ENCODE measurements around the gene CD300C. TPM values are rescaled to one million over a fixed set of nuclear protein-coding genes. Genes with fewer than 3 reads are reported as not detected.

CD300C gene
- total and polyA plus RNA-seq, 2 experiments from 2014 or later = 0.76 to 1.4 TPM

GRCh38 chr17:74544991-74545842 is 698 bp downstream of the CD300C start:
- TF ChIP-seq EZH2phosphoT487 (IDR thresholded peaks at IDR 0.05; ENCODE audit: insufficient read depth, low read depth) (no peak), EZH2 (IDR thresholded peaks at IDR 0.05; ENCODE audit: insufficient read depth, poor library complexity, severe bottlenecking) (no peak)
- Histone ChIP-seq H3K4me1 (ENCODE audit: insufficient read depth) (no peaks in the 10 kb centered on the region), H3K4me2 (ENCODE audit: unreplicated experiment) (no peak overlapping the region), H3K36me3 (ENCODE audit: low read depth) (no peaks in the 10 kb centered on the region), H3K9me3 (ENCODE audit: low read depth) (no peaks in the 10 kb centered on the region), H3K27me3 (replicated peaks; ENCODE audit: insufficient read depth) (no peaks in the 10 kb centered on the region), H3K27ac (no peak overlapping the region), H3K4me3 (no peak overlapping the region), H3K9me2 (ENCODE audit: insufficient read depth) (no peaks in the 10 kb centered on the region), H3F3A (ENCODE audit: insufficient read depth) (no peaks in the 10 kb centered on the region), H2AFZ (peak overlapping the region; percentile 50), H3K79me2 (ENCODE audit: insufficient read depth) (no peaks in the 10 kb centered on the region), H3K9ac (no peak overlapping the region), H4K20me1 (ENCODE audit: insufficient read depth) (no peaks in the 10 kb centered on the region)
- in situ Hi-C loops (cut with MboI) = no loop called here
- 68 to 72% methylated on average over 13 to 16 of the region's 16 CpGs for WGBS, 2 experiments (ENCODE audit: low coverage in 1 of 2, low lambda C conversion rate in 2 of 2, missing lambda C conversion rate in 2 of 2)
- no peak for DNase-seq

- H3F3A ChIP-seq (ENCODE audit: insufficient read depth) = no peaks in the 10 kb centered on the region
- H4K20me1 ChIP-seq (ENCODE audit: insufficient read depth) = no peaks in the 10 kb centered on the region
- H3K4me3 ChIP-seq = no peak overlapping the region
- no peak for DNase-seq
- H3K9me3 ChIP-seq (ENCODE audit: low read depth) = no peaks in the 10 kb centered on the region
- TF ChIP-seq EZH2phosphoT487 (IDR thresholded peaks at IDR 0.05; ENCODE audit: insufficient read depth, low read depth) (no peak), EZH2 (IDR thresholded peaks at IDR 0.05; ENCODE audit: insufficient read depth, poor library complexity, severe bottlenecking) (no peak)
- no peak overlapping the region for H3K27ac ChIP-seq
- H2AFZ ChIP-seq = no peak overlapping the region
- no peak overlapping the region for H3K9ac ChIP-seq
- H3K27me3 ChIP-seq (replicated peaks; ENCODE audit: insufficient read depth) = no peaks in the 10 kb centered on the region
- H3K9me2 ChIP-seq (ENCODE audit: insufficient read depth) = no peaks in the 10 kb centered on the region
- H3K36me3 ChIP-seq (ENCODE audit: low read depth) = no peaks in the 10 kb centered on the region
- in situ Hi-C loops (cut with MboI) = no loop called here
- no peaks in the 10 kb centered on the region for H3K79me2 ChIP-seq (ENCODE audit: insufficient read depth)
- no peaks in the 10 kb centered on the region for H3K4me1 ChIP-seq (ENCODE audit: insufficient read depth)
- 71 to 74% methylated on average over 16 to 18 of the region's 18 CpGs for WGBS, 2 experiments (ENCODE audit: low coverage in 1 of 2, low lambda C conversion rate in 2 of 2, missing lambda C conversion rate in 2 of 2)
- no peak overlapping the region for H3K4me2 ChIP-seq (ENCODE audit: unreplicated experiment)
Observed at GRCh38 chr17:74543891-74544760, 1.8 kb downstream of the CD300C start.

- H3K9ac ChIP-seq = no peak overlapping the region
- in situ Hi-C loops (cut with MboI) = no loop called here
- H3K4me2 ChIP-seq (ENCODE audit: unreplicated experiment) = no peak overlapping the region
- H2AFZ ChIP-seq = no peak overlapping the region
- no peaks in the 10 kb centered on the region for H3K9me2 ChIP-seq (ENCODE audit: insufficient read depth)
- no peak overlapping the region for H3K27ac ChIP-seq
- no peaks in the 10 kb centered on the region for H3K36me3 ChIP-seq (ENCODE audit: low read depth)
- H4K20me1 ChIP-seq (ENCODE audit: insufficient read depth) = no peaks in the 10 kb centered on the region
- no peak for TF ChIP-seq EZH2phosphoT487 (IDR thresholded peaks at IDR 0.05; ENCODE audit: insufficient read depth, low read depth)
- no peak for TF ChIP-seq EZH2 (IDR thresholded peaks at IDR 0.05; ENCODE audit: insufficient read depth, poor library complexity, severe bottlenecking)
- no peaks in the 10 kb centered on the region for H3F3A ChIP-seq (ENCODE audit: insufficient read depth)
- no peaks in the 10 kb centered on the region for H3K4me1 ChIP-seq (ENCODE audit: insufficient read depth)
- H3K27me3 ChIP-seq (replicated peaks; ENCODE audit: insufficient read depth) = no peaks in the 10 kb centered on the region
- H3K4me3 ChIP-seq = no peak overlapping the region
- no peak for DNase-seq
- 58 to 59% methylated on average over 14 of the region's 14 CpGs for WGBS, 2 experiments (ENCODE audit: low coverage in 1 of 2, low lambda C conversion rate in 2 of 2, missing lambda C conversion rate in 2 of 2)
- H3K79me2 ChIP-seq (ENCODE audit: insufficient read depth) = no peaks in the 10 kb centered on the region
- no peaks in the 10 kb centered on the region for H3K9me3 ChIP-seq (ENCODE audit: low read depth)
Observed at GRCh38 chr17:74543406-74543805, 2.5 kb downstream of the CD300C start.

- Histone ChIP-seq H3F3A (ENCODE audit: insufficient read depth) (no peaks in the 10 kb centered on the region), H3K27me3 (replicated peaks; ENCODE audit: insufficient read depth) (peaks cover 2% of the 10 kb centered on the region; the same call in 1 of the 2 replicates), H3K27ac (no peak overlapping the region), H3K9ac (no peak overlapping the region), H4K20me1 (ENCODE audit: insufficient read depth) (no peaks in the 10 kb centered on the region), H3K4me3 (no peak overlapping the region), H3K9me2 (ENCODE audit: insufficient read depth) (no peaks in the 10 kb centered on the region), H2AFZ (no peak overlapping the region), H3K79me2 (ENCODE audit: insufficient read depth) (no peaks in the 10 kb centered on the region), H3K9me3 (ENCODE audit: low read depth) (no peaks in the 10 kb centered on the region), H3K4me1 (ENCODE audit: insufficient read depth) (no peaks in the 10 kb centered on the region), H3K36me3 (ENCODE audit: low read depth) (no peaks in the 10 kb centered on the region), H3K4me2 (ENCODE audit: unreplicated experiment) (no peak overlapping the region)
- 74 to 76% methylated on average over 16 to 17 of the region's 17 CpGs for WGBS, 2 experiments (ENCODE audit: low coverage in 1 of 2, low lambda C conversion rate in 2 of 2, missing lambda C conversion rate in 2 of 2)
- in situ Hi-C loops (cut with MboI) = no loop called here
- no peak for DNase-seq
- TF ChIP-seq EZH2phosphoT487 (IDR thresholded peaks at IDR 0.05; ENCODE audit: insufficient read depth, low read depth) = no peak
- TF ChIP-seq EZH2 (IDR thresholded peaks at IDR 0.05; ENCODE audit: insufficient read depth, poor library complexity, severe bottlenecking) = no peak
Observed at GRCh38 chr17:74542727-74543383, 3.1 kb downstream of the CD300C start.
